MCF 10A (cell line): ENCODE data around the gene MED13L. TPM values are rescaled to one million over a fixed set of nuclear protein-coding genes. Genes with fewer than 3 reads are reported as not detected.

ENCODE experiments used
- BruUV-seq: library from RNA; stranded (reverse); fragments of 400-500 nt; replicated peaks from 2 replicates; lab custom pipeline; 2021; lab: Mats Ljungman, UMichigan
- CTCF ChIA-PET: fragments of 300-600 bp; sonication (Branson Sonifier 250); formaldehyde crosslinking; extraction: SDS; loops from one replicate; lab custom pipeline; 2021; ENCODE audit warnings: antibody characterized with exemption, inconsistent platforms; lab: Yijun Ruan, JAX
- POLR2A ChIA-PET: fragments of 300-600, 350-650 bp; sonication (Branson Sonifier 250); formaldehyde crosslinking; extraction: SDS; loops from one replicate; lab custom pipeline; 2020; ENCODE audit warnings: antibody characterized with exemption, inconsistent platforms; lab: Yijun Ruan, JAX
- DNase-seq: peaks from one replicate; pipeline ENCODE4 v3.0.0-alpha.2; 2018; ENCODE audit not compliant: unreplicated experiment
- H3K27ac Mint-ChIP-seq: one replicate; pipeline ENCODE4 v1.8.0; 2022; ENCODE audit warnings: mild to moderate bottlenecking, low read depth, mixed read lengths; ENCODE audit not compliant: unreplicated experiment
- H3K27me3 Mint-ChIP-seq: one replicate; pipeline ENCODE4 v1.8.0; 2022; ENCODE audit warnings: mixed read lengths; ENCODE audit not compliant: insufficient read depth, unreplicated experiment
- H3K36me3 Mint-ChIP-seq: one replicate; pipeline ENCODE4 v1.8.0; 2022; ENCODE audit warnings: mild to moderate bottlenecking, moderate library complexity, mixed read lengths; ENCODE audit not compliant: insufficient read depth, unreplicated experiment
- H3K4me1 Mint-ChIP-seq: one replicate; pipeline ENCODE4 v1.8.0; 2022; ENCODE audit warnings: mixed read lengths; ENCODE audit not compliant: insufficient read depth, unreplicated experiment
- H3K4me3 Mint-ChIP-seq: one replicate; pipeline ENCODE4 v1.8.0; 2022; ENCODE audit warnings: mild to moderate bottlenecking, moderate library complexity, mixed read lengths; ENCODE audit not compliant: unreplicated experiment
- H3K9me3 Mint-ChIP-seq: one replicate; pipeline ENCODE4 v1.8.0; 2022; ENCODE audit warnings: mixed read lengths; ENCODE audit not compliant: unreplicated experiment
- CTCF ChIP-seq: fragments of 200-600 bp; IDR thresholded peaks from one replicate; pipeline ENCODE4 v1.8.0; 2022; ENCODE audit warnings: antibody characterized with exemption, mild to moderate bottlenecking; ENCODE audit not compliant: unreplicated experiment
- intact Hi-C: fragments of 100-400 bp; cut with micrococcal nuclease; formaldehyde crosslinking; loops from 2 replicates; pipeline ENCODE4 v1.14.1; 2022
- total RNA-seq: library from RNA; stranded (reverse); gene quantifications from 2 replicates; pipeline ENCODE4 v1.2.3, GENCODE V29; 2022

The MED13L gene
- total RNA-seq, 1 experiment from 2014 or later: 91.6 TPM

GRCh38 chr12:116263431-116263830 lies 14.1 kb downstream of the MED13L start:
- intact Hi-C loops: no loop called here
- CTCF ChIA-PET: interaction anchor here (0.8 to 1.5 kb wide), 3 partner anchors 12 to 28 kb away, joined by 3 to 7 read pairs (median 4); no protein-coding TSS in a partner anchor
- Mint-ChIP-seq H3K4me3 (no peak overlapping the region), H3K27ac (no peak overlapping the region), H3K36me3 (no peaks in the 10 kb centered on the region), H3K4me1 (peaks cover 6% of the 10 kb centered on the region), H3K27me3 (no peaks in the 10 kb centered on the region), H3K9me3 (no peaks in the 10 kb centered on the region)
- TF ChIP-seq CTCF: no peak
- no TSS peak for BruUV-seq
- no peak for DNase-seq
- POLR2A ChIA-PET: interaction anchor here (1.2 to 1.6 kb wide), 4 partner anchors 8 to 21 kb away, joined by 4 to 7 read pairs (median 6); no protein-coding TSS in a partner anchor

GRCh38 chr12:116262741-116263140 lies 14.8 kb downstream of the MED13L start:
- intact Hi-C loops: no loop called here
- DNase-seq: no peak
- no peaks in the 10 kb centered on the region for H3K9me3 Mint-ChIP-seq
- H3K4me1 Mint-ChIP-seq: peaks cover 6% of the 10 kb centered on the region
- H3K36me3 Mint-ChIP-seq: no peaks in the 10 kb centered on the region
- no peak overlapping the region for H3K4me3 Mint-ChIP-seq
- no peak for TF ChIP-seq CTCF
- no peaks in the 10 kb centered on the region for H3K27me3 Mint-ChIP-seq
- ChIA-PET CTCF (interaction anchor here (0.9 to 1.5 kb wide), 3 partner anchors 21 to 219 kb away, joined by 3 to 7 read pairs (median 3); no protein-coding TSS in a partner anchor), POLR2A (interaction anchor here (0.9 to 1.6 kb wide), 6 partner anchors 9 to 20 kb away, joined by 4 to 7 read pairs (median 6); no protein-coding TSS in a partner anchor)
- BruUV-seq: no TSS peak
- H3K27ac Mint-ChIP-seq: no peak overlapping the region

- no peak for TF ChIP-seq CTCF
- Mint-ChIP-seq H3K4me3 (no peak overlapping the region), H3K36me3 (no peaks in the 10 kb centered on the region), H3K27ac (no peak overlapping the region), H3K27me3 (no peaks in the 10 kb centered on the region), H3K9me3 (no peaks in the 10 kb centered on the region), H3K4me1 (peaks cover 13% of the 10 kb centered on the region)
- ChIA-PET POLR2A (interaction anchor here (0.6 to 1.1 kb wide), 3 partner anchors 15 to 120 kb away, joined by 3 to 5 read pairs (median 3); no protein-coding TSS in a partner anchor), CTCF (interaction anchor here (0.6 to 0.9 kb wide), 2 partner anchors 20 to 25 kb away, joined by 3 read pairs; no protein-coding TSS in a partner anchor)
- intact Hi-C loops: no loop called here
- BruUV-seq: no TSS peak
- no peak for DNase-seq
Measured at GRCh38 chr12:116261525-116262100, 15.9 kb downstream of the MED13L start.

- H3K27ac Mint-ChIP-seq: no peak overlapping the region
- no peak for DNase-seq
- no peaks in the 10 kb centered on the region for H3K36me3 Mint-ChIP-seq
- POLR2A ChIA-PET: interaction anchor here (0.6 to 0.7 kb wide), 2 partner anchors 15 to 16 kb away, joined by 3 read pairs; no protein-coding TSS in a partner anchor
- CTCF ChIA-PET: no interaction called here
- no peak overlapping the region for H3K4me3 Mint-ChIP-seq
- no TSS peak for BruUV-seq
- no peaks in the 10 kb centered on the region for H3K9me3 Mint-ChIP-seq
- no peak for TF ChIP-seq CTCF
- no peaks in the 10 kb centered on the region for H3K27me3 Mint-ChIP-seq
- intact Hi-C loops: no loop called here
- peaks cover 13% of the 10 kb centered on the region for H3K4me1 Mint-ChIP-seq
Measured at GRCh38 chr12:116259800-116260577, 17.5 kb downstream of the MED13L start.
